AG04450 (cell line): ENCODE data around the gene C7orf25. TPM values are rescaled to one million over a fixed set of nuclear protein-coding genes. Genes with fewer than 3 reads are reported as not detected.

Experiments
- CTCF ChIA-PET: fragments of 300-600, 350-600 bp; formaldehyde crosslinking; extraction: SDS; loops from one replicate; lab custom pipeline; 2022; ENCODE audit warnings: antibody characterized with exemption, inconsistent platforms; lab: Charles Lee
- POLR2A ChIA-PET: fragments of 350-600 bp; formaldehyde crosslinking; extraction: SDS; loops from one replicate; lab custom pipeline; 2021; ENCODE audit warnings: antibody characterized with exemption, inconsistent platforms; lab: Yijun Ruan, JAX
- DNase-seq: peaks from one replicate; pipeline ENCODE4 v3.0.0-alpha.2; 2011; ENCODE audit warnings: low read depth, low spot score
- H3K27ac ChIP-seq: one replicate; pipeline ENCODE4 v1.5.1; 2012; ENCODE audit warnings: low read depth, low read length, control low read depth
- H3K27me3 ChIP-seq: one replicate; pipeline ENCODE4 v1.6.0; 2012; ENCODE audit warnings: low read length; ENCODE audit not compliant: control insufficient read depth, insufficient read depth
- H3K4me3 ChIP-seq: 2 replicates; pipeline ENCODE4 v1.5.1; 2011; ENCODE audit warnings: mild to moderate bottlenecking, low read depth, low read length, control low read depth
- H3K9me3 ChIP-seq: 2 replicates; pipeline ENCODE4 v1.5.1; 2012; ENCODE audit warnings: low read length; ENCODE audit not compliant: control insufficient read depth, insufficient read depth
- CTCF ChIP-seq: IDR thresholded peaks from 2 replicates; pipeline ENCODE4 v1.5.1; 2011; ENCODE audit warnings: low read depth, low read length, control low read depth, inconsistent platforms
- polyA plus RNA-seq: library from polyadenylated mRNA; depleted of rRNA; stranded (reverse); fragments of >200 nt; gene quantifications from 2 replicates; pipeline ENCODE4 v1.2.3, GENCODE V29; 2011

C7orf25 gene
- polyA plus RNA-seq, 1 experiment, result 3.8 TPM

- no peaks in the 10 kb centered on the region for H3K27me3 ChIP-seq
- H3K9me3 ChIP-seq, result no peaks in the 10 kb centered on the region
- no peak for DNase-seq
- CTCF ChIA-PET, result interaction anchor here (0.8 kb wide), 1 partner anchor 965 kb away, joined by 3 read pairs; no protein-coding TSS in a partner anchor
- no peak for TF ChIP-seq CTCF
- POLR2A ChIA-PET, result interaction anchor here (0.6 kb wide), 1 partner anchor 399 kb away, joined by 5 read pairs; no protein-coding TSS in a partner anchor
- H3K4me3 ChIP-seq, result no peak overlapping the region
- no peak overlapping the region for H3K27ac ChIP-seq
Measured at GRCh38 chr7:42906181-42906580, 5.7 kb downstream of the C7orf25 start.

DNA sequence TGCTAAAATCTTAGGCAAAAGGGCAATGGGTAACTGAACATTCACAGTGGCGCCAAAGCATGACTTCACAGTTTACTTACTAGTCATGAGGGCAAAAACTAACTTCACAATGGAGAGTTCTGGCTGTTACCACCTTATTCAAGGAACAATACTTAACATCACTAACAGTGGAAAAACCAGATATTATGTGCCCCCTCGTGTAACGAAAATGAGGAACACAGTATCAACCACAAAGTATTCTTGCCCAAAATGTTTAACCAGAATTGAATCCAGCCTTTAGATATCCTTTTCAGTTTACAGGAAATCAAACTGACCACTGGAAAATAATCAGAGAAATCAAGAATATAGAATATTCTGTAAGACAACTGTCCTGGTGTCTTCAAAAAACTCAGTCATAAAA is 9.5 kb downstream of the C7orf25 start:
- ChIA-PET POLR2A (no interaction called here), CTCF (no interaction called here)
- Histone ChIP-seq H3K9me3 (no peaks in the 10 kb centered on the region), H3K4me3 (no peak overlapping the region), H3K27me3 (no peaks in the 10 kb centered on the region), H3K27ac (no peak overlapping the region)
- no peak for DNase-seq
- TF ChIP-seq CTCF, result no peak

DNA sequence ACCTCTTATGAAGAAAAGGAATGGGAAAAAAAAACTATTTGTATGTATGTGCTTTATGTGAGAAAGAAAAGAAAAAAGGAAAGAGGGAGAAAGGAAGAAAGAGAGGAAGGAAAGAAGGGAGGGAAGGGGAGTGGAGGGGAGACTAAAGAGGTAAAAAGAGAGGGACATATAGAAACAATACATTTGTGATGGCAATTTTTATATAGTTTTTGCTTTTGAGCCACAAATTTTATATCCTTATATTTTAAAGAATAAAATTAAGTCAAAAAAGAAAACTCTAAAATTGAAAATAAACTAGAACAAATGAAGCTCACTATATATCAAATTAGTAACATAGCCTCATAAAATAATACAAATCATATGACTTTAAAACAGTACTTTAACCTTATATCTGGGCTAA is 11.0 kb downstream of the C7orf25 start:
- Histone ChIP-seq H3K27me3 (peaks cover 2% of the 10 kb centered on the region), H3K4me3 (no peak overlapping the region), H3K9me3 (no peaks in the 10 kb centered on the region), H3K27ac (no peak overlapping the region)
- no peak for TF ChIP-seq CTCF
- ChIA-PET POLR2A (no interaction called here), CTCF (no interaction called here)
- no peak for DNase-seq

DNA sequence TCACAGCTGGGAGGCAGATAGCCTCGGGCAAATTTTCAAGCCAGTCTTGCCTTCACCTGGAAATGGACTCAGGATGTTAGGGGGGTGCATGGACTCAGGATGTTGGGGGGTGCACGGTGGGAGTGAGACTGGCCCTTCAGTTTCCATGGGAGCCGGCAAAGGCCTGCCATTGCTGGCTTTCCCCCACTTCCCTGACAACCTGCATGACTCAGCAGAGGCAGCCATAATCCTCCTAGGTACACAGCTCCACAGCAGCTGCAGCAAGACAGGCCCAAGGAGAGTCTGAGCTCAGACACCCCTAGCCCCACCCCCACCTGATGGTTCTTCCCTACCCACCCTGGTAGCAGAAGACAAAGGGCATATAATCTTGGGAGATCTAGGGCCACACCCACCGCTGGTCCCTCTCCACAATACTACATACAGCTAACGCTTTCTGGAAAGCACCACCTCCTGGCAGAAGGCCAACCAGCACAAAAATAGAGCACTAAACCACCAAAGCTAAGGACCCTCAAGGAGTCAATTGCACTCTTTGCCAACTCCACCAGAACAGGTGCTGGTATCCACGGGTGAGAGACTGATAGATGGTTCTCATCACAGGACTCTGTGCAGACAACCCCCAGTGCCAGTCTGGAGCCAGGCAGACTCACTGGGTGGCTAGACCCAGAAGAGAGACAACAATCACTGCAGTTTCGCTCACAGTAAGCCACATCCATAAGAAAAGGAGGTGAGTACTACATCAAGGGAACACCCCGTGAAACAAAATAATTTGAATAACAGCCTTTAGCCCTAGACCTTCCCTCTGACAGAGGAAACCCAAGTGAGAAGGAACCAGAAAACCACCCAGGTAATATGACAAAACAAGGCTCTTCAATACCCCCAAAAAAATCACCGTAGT is 18.3 kb downstream of the C7orf25 start:
- CTCF ChIA-PET, result no interaction called here
- H3K9me3 ChIP-seq, result no peaks in the 10 kb centered on the region; the same call in 1 of the 2 replicates
- TF ChIP-seq CTCF, result no peak
- no peak overlapping the region for H3K4me3 ChIP-seq
- POLR2A ChIA-PET, result interaction anchor here (0.8 kb wide), 1 partner anchor 69 kb away, joined by 5 read pairs; no protein-coding TSS in a partner anchor
- no peak overlapping the region for H3K27ac ChIP-seq
- peaks cover 7% of the 10 kb centered on the region for H3K27me3 ChIP-seq
- no peak for DNase-seq

- no peak for TF ChIP-seq CTCF
- POLR2A ChIA-PET, result no interaction called here
- CTCF ChIA-PET, result interaction anchor here (0.6 to 2.0 kb wide), 8 partner anchors 10 to 946 kb away, joined by 3 to 14 read pairs (median 4); no protein-coding TSS in a partner anchor
- no peaks in the 10 kb centered on the region; the same call in 1 of the 2 replicates for H3K9me3 ChIP-seq
- DNase-seq, result no peak
- no peak overlapping the region for H3K27ac ChIP-seq
- no peak overlapping the region for H3K4me3 ChIP-seq
- peaks cover 13% of the 10 kb centered on the region for H3K27me3 ChIP-seq
Measured at GRCh38 chr7:42886893-42887505, 24.9 kb downstream of the C7orf25 start.
